CD4-positive, alpha-beta T cell treated with Interleukin-4 for 4 hours (primary cell): Measurements from ENCODE around the gene ANKRD62.

ENCODE experiments used
- DNase-seq: peaks from one replicate; pipeline ENCODE4 v3.0.0-alpha.2; 2020

The ANKRD62 gene

GRCh38 chr18:12093520-12094257 lies at the start of gene ANKRD62:
ANKRD62 (plus strand) TSS chr18:12093843; CDS start chr18:12094018, 175 bp downstream.
- DNase-seq: no peak

GRCh38 chr18:12044591-12044990 lies 49.1 kb upstream of the ANKRD62 start:
- DNase-seq: no peak

GRCh38 chr18:12046046-12046750 lies 47.4 kb upstream of the ANKRD62 start:
- DNase-seq: no peak

GRCh38 chr18:12046751-12047335 lies 46.8 kb upstream of the ANKRD62 start:
- no peak for DNase-seq

- no peak for DNase-seq
These were observed 45.4 kb upstream of the ANKRD62 start for GRCh38 chr18:12048010-12048826.

DNA sequence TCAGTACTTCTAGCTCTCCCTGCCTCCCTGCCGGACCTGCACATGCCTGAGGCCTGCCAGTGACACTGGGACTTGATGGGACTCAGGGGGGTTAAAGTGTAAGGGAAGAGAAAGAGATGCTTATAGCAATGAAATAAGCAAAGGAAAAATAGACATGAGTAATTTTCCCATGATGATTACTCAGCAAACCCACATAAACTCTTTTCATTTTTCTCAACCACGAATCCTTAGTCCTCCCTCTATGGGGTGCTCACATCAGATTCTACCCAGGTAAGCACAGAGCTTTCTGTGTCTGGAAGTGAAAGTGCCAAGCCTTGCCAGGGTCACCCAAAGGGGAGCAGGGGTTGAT lies 44.8 kb upstream of the ANKRD62 start:
- DNase-seq: no peak

DNA sequence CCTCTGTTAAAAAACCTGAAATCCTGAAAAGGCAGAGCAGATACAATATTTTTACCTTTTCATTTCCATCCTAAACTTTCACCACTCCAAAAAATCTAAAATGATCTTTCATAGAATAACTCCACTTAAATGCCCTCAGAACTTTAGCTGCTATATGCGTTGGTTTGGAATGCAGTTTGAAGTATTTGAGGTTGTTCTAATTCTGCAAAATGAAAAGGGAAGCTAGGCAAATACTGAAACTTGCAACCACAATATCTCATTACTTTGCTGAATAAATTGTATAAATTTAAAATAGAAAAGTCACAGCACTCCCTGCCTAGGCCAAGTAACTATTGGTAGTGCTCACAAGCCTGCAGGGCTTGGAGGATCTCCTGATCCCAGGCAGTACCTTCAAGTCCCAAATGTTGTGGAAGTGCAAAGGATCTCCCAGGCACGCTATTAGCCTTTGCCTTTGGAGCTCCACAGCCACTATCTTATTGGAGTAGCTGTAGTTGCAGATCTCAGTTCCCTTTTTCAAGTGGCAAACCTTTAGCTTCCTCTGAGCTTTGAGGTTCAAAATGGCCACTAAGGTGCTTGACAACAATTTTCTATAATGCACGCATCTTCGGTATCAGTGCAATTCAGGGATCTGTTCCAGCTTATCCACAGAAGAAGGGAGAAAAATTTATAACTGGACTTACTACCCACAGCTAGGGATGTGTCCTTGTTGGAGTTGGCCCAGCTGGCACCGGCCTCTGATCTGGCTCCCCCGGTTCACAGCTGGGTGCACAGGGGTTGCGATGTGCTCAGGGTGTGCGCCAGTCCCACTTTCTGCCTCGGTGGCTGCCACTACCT lies 43.4 kb upstream of the ANKRD62 start:
- DNase-seq: peak; percentile 5

DNA sequence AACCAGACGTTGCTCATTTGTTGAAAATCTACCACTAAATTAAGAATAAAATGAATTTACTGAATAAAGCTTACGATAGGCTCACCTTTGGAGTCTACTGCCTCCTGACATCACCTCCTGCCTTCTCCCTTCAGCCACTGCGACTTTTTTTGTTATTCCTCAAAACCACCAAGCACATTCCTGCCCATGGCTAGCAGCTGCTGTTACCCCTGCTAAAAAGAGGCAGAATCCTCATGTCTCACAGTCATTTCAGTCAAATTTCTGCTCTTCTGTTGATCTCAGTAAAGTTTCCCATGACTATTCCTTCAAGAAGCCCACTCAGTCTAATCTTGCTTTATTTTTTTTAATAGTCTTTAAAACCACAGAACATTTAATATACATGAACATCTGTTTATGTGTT lies 40.8 kb upstream of the ANKRD62 start:
- no peak for DNase-seq

GRCh38 chr18:12053289-12053688 lies 40.4 kb upstream of the ANKRD62 start:
- no peak for DNase-seq

GRCh38 chr18:12056034-12056883 lies 37.4 kb upstream of the ANKRD62 start:
- DNase-seq: no peak

DNA sequence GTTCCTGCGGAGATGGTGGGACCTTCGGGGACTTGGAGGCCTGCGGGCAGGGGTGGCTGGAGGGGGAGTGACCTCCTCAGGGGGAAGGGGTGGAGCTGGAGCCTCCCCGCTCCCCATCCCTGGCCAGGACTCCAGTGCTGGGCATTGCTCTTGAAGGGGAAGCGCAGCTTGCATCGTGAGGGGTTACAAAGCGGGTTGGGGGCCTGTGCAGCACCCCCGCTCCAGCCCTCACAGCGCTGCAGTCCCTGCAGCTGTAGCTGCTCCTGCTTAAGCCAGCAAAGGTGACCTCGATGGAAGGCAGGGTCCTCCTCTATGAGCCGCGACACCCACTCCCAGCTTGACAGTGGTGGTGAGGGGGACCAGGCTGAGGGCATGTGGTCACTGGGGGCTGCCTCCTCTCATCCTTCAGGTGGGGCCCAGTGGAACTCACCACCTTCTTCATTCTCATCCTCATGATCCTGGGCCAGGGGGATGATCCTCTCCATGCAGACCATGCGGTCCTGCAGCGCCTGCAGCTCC lies 36.7 kb upstream of the ANKRD62 start:
- DNase-seq: no peak

GRCh38 chr18:12057419-12058039 lies 36.1 kb upstream of the ANKRD62 start:
- no peak for DNase-seq

GRCh38 chr18:12059334-12060181 lies 34.1 kb upstream of the ANKRD62 start:
- DNase-seq: no peak

DNA sequence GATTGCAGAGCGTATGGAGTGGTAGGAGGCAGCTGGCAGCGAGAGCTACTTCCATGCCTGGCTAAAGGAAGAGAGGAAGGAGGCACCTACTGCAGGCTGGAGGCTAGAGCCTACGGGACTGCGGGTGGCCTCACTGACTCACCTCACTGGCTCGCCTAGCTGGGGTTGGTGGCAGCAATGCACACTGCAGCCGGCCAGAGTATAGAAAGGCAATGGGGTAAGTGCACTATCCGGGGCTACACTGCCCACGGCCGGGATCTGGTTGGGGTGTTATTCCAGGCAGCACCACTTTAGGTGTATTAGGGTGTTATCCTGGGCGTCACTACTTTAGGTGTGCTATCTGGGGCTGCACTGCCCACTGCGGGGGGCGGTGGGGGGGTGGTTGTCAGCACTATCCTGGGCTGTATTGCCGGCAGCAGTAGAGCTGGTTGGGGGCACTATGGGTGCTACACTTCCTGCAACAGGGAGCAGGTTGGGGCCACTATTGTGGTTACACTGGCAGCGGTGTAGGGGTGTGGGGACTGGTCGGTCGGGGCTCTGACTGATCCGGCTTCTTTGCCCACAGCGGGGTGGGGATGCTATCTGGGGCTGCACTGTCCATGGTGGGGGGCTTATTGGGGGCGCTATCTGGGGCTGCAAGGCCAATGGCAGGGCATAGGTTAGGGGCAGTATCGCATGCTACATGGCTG lies 33.3 kb upstream of the ANKRD62 start:
- DNase-seq: no peak

DNA sequence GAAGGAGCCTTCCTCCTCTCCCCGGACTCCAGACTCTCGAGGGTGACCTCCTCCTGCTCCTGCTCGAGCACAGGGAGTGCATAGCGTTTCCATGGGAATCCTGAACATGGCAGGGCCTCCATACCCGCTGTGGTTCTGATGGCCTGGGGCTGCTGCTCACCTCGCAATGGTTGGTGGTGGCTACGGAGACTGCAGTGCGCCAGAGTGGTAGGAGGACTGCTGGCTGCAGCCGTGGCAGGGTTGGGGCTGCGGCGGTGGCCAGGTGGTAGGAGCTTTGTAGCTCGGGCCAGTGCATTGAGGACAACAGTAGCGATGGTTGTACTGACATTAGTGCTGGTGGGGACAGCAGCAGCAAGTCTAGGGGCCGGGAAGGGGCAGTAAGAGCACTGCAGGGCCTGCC lies 32.0 kb upstream of the ANKRD62 start:
- DNase-seq: no peak

DNA sequence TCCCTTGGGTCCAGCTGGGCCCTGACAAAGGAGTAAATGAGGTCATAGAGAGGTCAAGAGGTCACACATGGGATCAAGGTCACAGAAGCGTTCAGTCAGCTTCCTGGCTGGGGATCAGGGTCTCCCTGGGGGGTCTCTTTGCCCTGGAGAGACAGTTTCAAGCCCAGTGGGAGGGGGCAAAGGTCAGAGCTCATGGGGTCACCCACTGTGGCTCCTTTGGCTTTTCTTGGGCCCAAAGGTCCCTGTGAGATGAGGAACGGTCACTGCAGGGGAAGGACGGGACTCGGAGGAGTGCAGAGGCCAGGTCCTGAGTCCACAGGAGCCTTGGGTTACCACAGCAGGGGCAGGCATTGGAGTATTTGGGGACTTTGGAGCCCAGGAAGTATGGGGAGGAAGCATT lies 30.7 kb upstream of the ANKRD62 start:
- no peak for DNase-seq

DNA sequence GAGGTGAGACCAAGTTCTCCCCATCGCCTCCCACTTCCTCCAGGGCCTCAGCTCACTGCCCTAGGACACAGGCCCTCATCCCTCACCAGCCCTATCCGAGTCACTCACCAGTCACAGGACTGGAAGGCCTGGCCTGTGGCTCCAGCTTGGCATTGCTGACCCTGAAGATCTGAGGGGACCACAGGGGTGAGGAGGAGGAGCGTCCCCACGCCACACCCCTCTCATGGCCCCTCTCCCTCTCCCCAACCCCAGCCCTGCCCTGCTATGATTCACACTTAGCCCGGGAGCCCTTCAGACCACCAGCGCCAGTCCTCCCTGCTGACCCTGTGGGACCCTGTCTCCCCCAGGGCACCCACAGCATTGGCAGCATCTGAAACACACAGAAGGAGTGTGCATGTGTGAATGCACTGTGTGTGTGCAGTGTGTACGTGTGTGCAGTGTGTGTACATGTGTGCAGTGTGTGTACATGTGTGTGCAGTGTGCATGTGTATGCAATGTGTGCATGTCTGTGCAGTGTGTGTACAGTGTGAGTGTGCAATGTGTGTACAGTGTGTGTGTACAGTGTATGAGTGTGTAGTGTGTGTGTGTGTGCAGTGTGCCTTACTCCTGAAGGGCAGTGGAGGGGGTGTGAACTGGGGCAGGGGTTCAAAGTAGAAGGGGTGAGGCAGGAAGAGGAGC lies 29.4 kb upstream of the ANKRD62 start:
- DNase-seq: no peak

DNA sequence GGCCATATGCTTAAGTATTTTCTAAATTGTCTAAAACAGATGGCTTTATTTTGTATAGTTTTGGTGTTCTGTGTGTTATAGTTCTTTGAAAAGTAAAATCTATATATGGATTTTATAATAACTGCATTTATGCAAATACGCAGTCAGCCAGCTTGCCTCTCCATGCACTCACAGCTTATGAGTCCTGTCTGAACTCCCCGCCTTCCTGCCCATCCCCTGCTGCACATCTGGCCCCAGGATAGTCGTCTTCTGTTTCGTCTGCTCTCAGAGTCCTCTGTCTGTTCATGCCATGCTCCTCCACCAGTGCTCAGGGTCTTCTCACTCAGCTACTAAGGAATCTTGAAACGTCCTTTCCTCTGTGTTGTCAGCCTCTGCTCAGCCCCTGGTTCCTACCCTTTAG lies 28.2 kb upstream of the ANKRD62 start:
- no peak for DNase-seq
